BE2C (cell line): Measurements from ENCODE around the gene ASB14. TPM values are rescaled to one million over a fixed set of nuclear protein-coding genes. Genes with fewer than 3 reads are reported as not detected.
"Not testable (repeated sequence)": the region's sequence is repeated elsewhere in the genome, so short reads cannot be mapped to it uniquely, and the experiment has no call there.

Source experiments
- DNase-seq: peaks from one replicate; pipeline ENCODE4 v3.0.0-alpha.2; 2020
- H3K27me3 ChIP-seq: fragments of 250-450 bp; sonication (Bioruptor Pico); 2 replicates; pipeline ENCODE4 v1.5.1; 2020; ENCODE audit warnings: mild to moderate bottlenecking
- H3K36me3 ChIP-seq: fragments of 250-450 bp; sonication (Bioruptor Pico); 2 replicates; pipeline ENCODE4 v1.5.1; 2020; ENCODE audit warnings: mild to moderate bottlenecking
- H3K4me1 ChIP-seq: fragments of 250-450 bp; sonication (Bioruptor Pico); 2 replicates; pipeline ENCODE4 v1.5.1; 2020
- H3K4me3 ChIP-seq: 2 replicates; pipeline ENCODE4 v1.5.1; 2011; ENCODE audit warnings: low read depth, low read length
- H3K9me3 ChIP-seq: fragments of 250-450 bp; sonication (Bioruptor Pico); 2 replicates; pipeline ENCODE4 v1.5.1; 2020
- CTCF ChIP-seq: IDR thresholded peaks from 2 replicates; pipeline ENCODE4 v1.5.1; 2012; ENCODE audit warnings: mild to moderate bottlenecking, low read depth, low read length
- polyA plus RNA-seq: library from polyadenylated mRNA; unstranded; fragments of >200 nt; gene quantifications from one replicate; pipeline ENCODE4 v1.2.1, GENCODE V29; 2012; ENCODE audit warnings: low read depth, missing spikeins; ENCODE audit not compliant: insufficient read length, insufficient read depth

The ASB14 gene
- 0.76 TPM for polyA plus RNA-seq

DNA sequence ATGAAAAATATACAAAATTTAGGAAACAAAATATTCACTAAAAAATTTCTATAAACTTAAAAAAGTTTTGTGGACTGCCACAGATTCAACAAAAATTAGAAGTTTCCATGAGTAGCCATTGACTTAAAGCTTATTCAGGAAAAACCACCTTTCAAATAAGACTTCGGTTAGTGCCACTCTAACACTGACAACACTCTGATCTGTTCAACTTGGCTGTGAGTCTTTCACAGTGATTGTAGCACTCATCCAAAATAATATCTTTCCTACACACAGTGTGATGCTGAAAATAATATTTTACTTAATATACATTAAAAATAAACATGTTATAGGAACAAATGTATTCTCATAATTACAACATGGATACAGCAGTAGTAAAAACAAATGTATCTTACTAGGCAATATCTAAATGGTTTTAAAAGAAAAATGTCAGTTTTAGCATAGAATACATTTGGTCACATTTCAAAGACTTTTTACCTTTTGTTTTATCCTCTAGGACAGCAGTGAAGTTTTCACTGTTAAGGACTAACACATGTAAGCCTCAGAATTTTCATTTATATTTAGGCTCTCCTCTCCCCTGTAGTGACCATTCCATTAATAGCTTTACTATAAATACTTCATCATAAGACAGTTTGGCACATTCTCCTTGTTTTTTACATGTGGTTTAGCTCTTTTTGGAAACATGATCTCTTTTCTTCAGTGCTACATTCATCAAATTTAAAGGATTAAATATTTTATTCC lies at the start of gene ASB14:
Gene ASB14 (minus strand): TSS at position 527 of the 738 bp plus-strand sequence. CDS start 652 bp downstream, outside the sequence.
- no peak for DNase-seq
- Histone ChIP-seq H3K27me3 (no peaks in the 10 kb centered on the region; the same call in 1 of the 2 replicates), H3K4me3 (no peak within 1 kb of the TSS)

GRCh38 chr3:57339071-57339642 lies 46.7 kb upstream of the ASB14 start:
- not testable (repeated sequence) for H3K4me3 ChIP-seq, H3K9me3 ChIP-seq, H3K36me3 ChIP-seq, H3K4me1 ChIP-seq, DNase-seq, H3K27me3 ChIP-seq

More for the DNA sequence above, at the start of gene ASB14:
- no peaks in the 10 kb centered on the region for H3K9me3 ChIP-seq
- H3K36me3 ChIP-seq: no peaks in the 10 kb centered on the region
- H3K4me1 ChIP-seq: no peaks in the 10 kb centered on the region
- TF ChIP-seq CTCF: no peak

- not testable (repeated sequence) for DNase-seq, H3K36me3 ChIP-seq, H3K27me3 ChIP-seq, H3K4me3 ChIP-seq, H3K9me3 ChIP-seq, H3K4me1 ChIP-seq
Observed at GRCh38 chr3:57338272-57339070, 46.0 kb upstream of the ASB14 start.

- no peak for DNase-seq
- Histone ChIP-seq H3K9me3 (no peaks in the 10 kb centered on the region), H3K36me3 (no peaks in the 10 kb centered on the region), H3K4me1 (no peaks in the 10 kb centered on the region), H3K27me3 (no peaks in the 10 kb centered on the region), H3K4me3 (no peak overlapping the region)
- TF ChIP-seq CTCF: no peak
Observed at GRCh38 chr3:57335283-57335938, 42.9 kb upstream of the ASB14 start.

DNA sequence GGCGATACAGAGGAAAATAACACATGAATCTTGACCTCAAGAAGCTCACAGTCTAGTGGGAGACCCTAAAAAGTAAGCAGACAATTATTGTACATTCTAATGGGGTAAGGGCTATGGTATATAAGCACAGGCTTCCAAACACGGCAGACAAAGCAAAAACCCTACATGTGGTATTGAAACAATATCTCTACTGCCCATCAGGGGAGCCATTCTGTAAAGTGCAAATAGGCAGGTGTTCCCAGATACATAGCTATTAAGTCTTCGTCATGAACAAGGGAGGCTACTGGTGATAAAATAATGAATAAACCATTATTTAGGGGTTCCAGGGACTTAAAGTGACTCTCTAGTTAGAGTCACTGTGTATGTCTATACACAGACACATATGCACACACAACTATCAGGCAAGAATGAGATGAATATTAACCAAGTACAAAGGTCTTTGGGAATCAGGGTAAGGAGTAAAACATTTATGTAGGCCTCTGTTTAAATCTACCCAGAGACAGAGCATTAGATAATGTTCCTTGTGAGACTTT lies 38.7 kb upstream of the ASB14 start:
- no peak for DNase-seq
- no peak for TF ChIP-seq CTCF
- no peaks in the 10 kb centered on the region for H3K36me3 ChIP-seq

GRCh38 chr3:57326498-57326897 lies 34.0 kb upstream of the ASB14 start:
- not testable (repeated sequence) for H3K4me1 ChIP-seq, H3K36me3 ChIP-seq, H3K9me3 ChIP-seq, H3K4me3 ChIP-seq, H3K27me3 ChIP-seq, DNase-seq

More for the DNA sequence above, 38.7 kb upstream of the ASB14 start:
- Histone ChIP-seq H3K4me1 (no peaks in the 10 kb centered on the region), H3K27me3 (no peaks in the 10 kb centered on the region), H3K4me3 (no peak overlapping the region), H3K9me3 (no peaks in the 10 kb centered on the region)

GRCh38 chr3:57314204-57314603 lies 21.7 kb upstream of the ASB14 start:
- H3K4me1 ChIP-seq: no peaks in the 10 kb centered on the region
- no peaks in the 10 kb centered on the region for H3K36me3 ChIP-seq

More at GRCh38 chr3:57314204-57314603, 21.7 kb upstream of the ASB14 start:
- TF ChIP-seq CTCF: no peak
- no peak for DNase-seq
- H3K9me3 ChIP-seq: no peaks in the 10 kb centered on the region
- no peak overlapping the region for H3K4me3 ChIP-seq
- no peaks in the 10 kb centered on the region for H3K27me3 ChIP-seq
